OCI-LY1 (cell line): ENCODE measurements around the gene CDC42BPA.

Source experiments
- H2AFZ ChIP-seq: fragments of 200-600 bp; sonication (generic), shearing (Covaris generic); 2 replicates; pipeline ENCODE4 v1.6.0; 2014; ENCODE audit warnings: antibody characterized with exemption, mild to moderate bottlenecking, low read length
- H3F3A ChIP-seq: fragments of 200-600 bp; sonication (generic), shearing (Covaris generic); 2 replicates; pipeline ENCODE4 v1.6.0; 2014; ENCODE audit warnings: mild to moderate bottlenecking, antibody characterized with exemption, low read length, moderate library complexity; ENCODE audit not compliant: insufficient read depth
- H3K27ac ChIP-seq: fragments of 200-600 bp; sonication (generic); 2 replicates; pipeline ENCODE4 v1.5.1; 2014; ENCODE audit warnings: low read length, mixed run types, mild to moderate bottlenecking, low read depth; ENCODE audit not compliant: poor library complexity, severe bottlenecking
- H3K27me3 ChIP-seq: fragments of 200-600 bp; sonication (generic); 2 replicates; pipeline ENCODE4 v1.6.0; 2014; ENCODE audit warnings: antibody characterized with exemption, mild to moderate bottlenecking, low read length, moderate library complexity; ENCODE audit not compliant: insufficient read depth
- H3K36me3 ChIP-seq: fragments of 200-600 bp; sonication (generic); 2 replicates; pipeline ENCODE4 v1.6.1; 2014; ENCODE audit warnings: mild to moderate bottlenecking, antibody characterized with exemption, low read length, moderate library complexity, mixed read lengths; ENCODE audit not compliant: insufficient read depth
- H3K4me1 ChIP-seq: fragments of 200-600 bp; sonication (generic); 2 replicates; pipeline ENCODE4 v1.5.1; 2014; ENCODE audit warnings: mild to moderate bottlenecking, low read length, moderate library complexity; ENCODE audit not compliant: insufficient read depth, severe bottlenecking
- H3K4me2 ChIP-seq: fragments of 200-600 bp; sonication (generic), shearing (Covaris generic); 2 replicates; pipeline ENCODE4 v1.6.1; 2014; ENCODE audit warnings: low read length
- H3K4me3 ChIP-seq: fragments of 200-600 bp; sonication (generic); 2 replicates; pipeline ENCODE4 v1.5.1; 2014; ENCODE audit warnings: low read length, low read depth, mild to moderate bottlenecking, mixed read lengths; ENCODE audit not compliant: poor library complexity, severe bottlenecking
- H3K79me2 ChIP-seq: fragments of 200-600 bp; shearing (Covaris generic); 2 replicates; pipeline ENCODE4 v1.6.1; 2016; ENCODE audit warnings: mixed run types, low read length, mixed read lengths; ENCODE audit not compliant: insufficient read depth
- H3K9ac ChIP-seq: fragments of 200-600 bp; sonication (generic), shearing (Covaris generic); 2 replicates; pipeline ENCODE4 v1.6.1; 2014; ENCODE audit warnings: mild to moderate bottlenecking, low read length, mixed read lengths
- H3K9me2 ChIP-seq: fragments of 200-600 bp; sonication (generic), shearing (Covaris generic); 2 replicates; pipeline ENCODE4 v1.6.1; 2014; ENCODE audit warnings: low read depth, mild to moderate bottlenecking, low read length, mixed read lengths
- H3K9me3 ChIP-seq: fragments of 200-600 bp; shearing (Covaris generic); 2 replicates; pipeline ENCODE4 v1.6.1; 2014; ENCODE audit warnings: low read length, mixed read lengths
- H4K20me1 ChIP-seq: fragments of 200-600 bp; sonication (generic), shearing (Covaris generic); 2 replicates; pipeline ENCODE4 v1.6.0; 2016; ENCODE audit warnings: mild to moderate bottlenecking, low read length; ENCODE audit not compliant: insufficient read depth
- EZH2 ChIP-seq: fragments of 200-600 bp; sonication (generic), shearing (Covaris generic); IDR thresholded peaks from 2 replicates; pipeline ENCODE4 v1.8.0; 2017; ENCODE audit warnings: borderline replicate concordance, mixed run types, mild to moderate bottlenecking, antibody characterized with exemption, low read length, moderate library complexity, mixed read lengths
- TF ChIP-seq, protein P1 (sequence below): fragments of 200-600 bp; sonication (generic), shearing (Covaris generic); IDR thresholded peaks from 2 replicates; pipeline ENCODE4 v1.5.1; 2017; ENCODE audit warnings: mild to moderate bottlenecking, antibody characterized with exemption, low read length, moderate library complexity, mixed read lengths

The CDC42BPA gene

DNA sequence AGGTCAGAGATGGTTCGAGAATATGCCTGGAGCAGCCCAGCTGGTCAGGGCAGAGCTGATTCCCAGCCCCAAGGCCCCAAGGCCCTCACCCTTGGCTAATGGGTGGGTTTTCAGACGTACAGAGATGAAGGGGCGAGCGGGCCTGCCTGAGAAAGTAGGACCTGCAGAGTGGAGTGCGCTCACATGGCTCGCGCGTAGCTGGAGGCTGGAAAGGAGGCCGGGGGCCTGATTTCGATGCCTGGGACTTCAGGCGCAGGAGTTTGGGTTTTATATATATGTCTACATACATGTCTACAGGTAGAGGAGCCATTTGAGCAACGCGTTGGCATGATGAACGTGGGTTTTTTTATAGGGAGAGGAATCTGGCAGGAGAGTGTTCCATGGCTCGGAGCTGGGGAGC lies 369.3 kb downstream of the CDC42BPA start:
- H3F3A ChIP-seq, result no peaks in the 10 kb centered on the region
- H4K20me1 ChIP-seq, result no peaks in the 10 kb centered on the region
- no peaks in the 10 kb centered on the region for H3K9me3 ChIP-seq
- no peak overlapping the region for H3K9ac ChIP-seq
- H3K79me2 ChIP-seq, result no peaks in the 10 kb centered on the region
- no peaks in the 10 kb centered on the region for H3K27me3 ChIP-seq
- H3K4me3 ChIP-seq, result no peak overlapping the region
- no peaks in the 10 kb centered on the region for H3K36me3 ChIP-seq
- H3K9me2 ChIP-seq, result no peaks in the 10 kb centered on the region
- H2AFZ ChIP-seq, result no peak overlapping the region
- no peak overlapping the region for H3K4me2 ChIP-seq
- peaks cover 15% of the 10 kb centered on the region for H3K4me1 ChIP-seq
- H3K27ac ChIP-seq, result no peak overlapping the region
- TF ChIP-seq EZH2, result no peak
- TF ChIP-seq, protein P1, sequence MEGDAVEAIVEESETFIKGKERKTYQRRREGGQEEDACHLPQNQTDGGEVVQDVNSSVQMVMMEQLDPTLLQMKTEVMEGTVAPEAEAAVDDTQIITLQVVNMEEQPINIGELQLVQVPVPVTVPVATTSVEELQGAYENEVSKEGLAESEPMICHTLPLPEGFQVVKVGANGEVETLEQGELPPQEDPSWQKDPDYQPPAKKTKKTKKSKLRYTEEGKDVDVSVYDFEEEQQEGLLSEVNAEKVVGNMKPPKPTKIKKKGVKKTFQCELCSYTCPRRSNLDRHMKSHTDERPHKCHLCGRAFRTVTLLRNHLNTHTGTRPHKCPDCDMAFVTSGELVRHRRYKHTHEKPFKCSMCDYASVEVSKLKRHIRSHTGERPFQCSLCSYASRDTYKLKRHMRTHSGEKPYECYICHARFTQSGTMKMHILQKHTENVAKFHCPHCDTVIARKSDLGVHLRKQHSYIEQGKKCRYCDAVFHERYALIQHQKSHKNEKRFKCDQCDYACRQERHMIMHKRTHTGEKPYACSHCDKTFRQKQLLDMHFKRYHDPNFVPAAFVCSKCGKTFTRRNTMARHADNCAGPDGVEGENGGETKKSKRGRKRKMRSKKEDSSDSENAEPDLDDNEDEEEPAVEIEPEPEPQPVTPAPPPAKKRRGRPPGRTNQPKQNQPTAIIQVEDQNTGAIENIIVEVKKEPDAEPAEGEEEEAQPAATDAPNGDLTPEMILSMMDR, result no peak

DNA sequence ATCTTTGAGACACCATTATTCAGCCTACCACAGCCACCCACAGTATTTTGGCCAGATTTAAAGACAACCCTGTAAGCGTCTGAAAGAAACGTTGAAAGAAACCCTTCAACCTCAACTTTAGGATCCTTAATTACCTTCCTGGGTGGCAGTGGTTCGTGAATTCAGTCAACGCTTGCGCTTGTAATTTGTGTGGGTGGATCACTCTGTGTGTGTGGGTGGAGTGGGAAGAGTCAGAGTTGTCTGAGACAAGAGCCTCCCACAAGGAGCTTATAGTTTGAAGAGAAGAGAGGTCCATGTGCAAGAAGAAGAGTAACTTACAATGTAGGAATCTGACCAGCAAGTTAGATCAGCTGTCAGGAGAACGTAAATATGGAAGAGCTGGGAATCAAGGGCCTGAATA lies 369.8 kb downstream of the CDC42BPA start:
- no peaks in the 10 kb centered on the region for H4K20me1 ChIP-seq
- H3K4me1 ChIP-seq, result peaks cover 15% of the 10 kb centered on the region
- H3K4me2 ChIP-seq, result no peak overlapping the region

DNA sequence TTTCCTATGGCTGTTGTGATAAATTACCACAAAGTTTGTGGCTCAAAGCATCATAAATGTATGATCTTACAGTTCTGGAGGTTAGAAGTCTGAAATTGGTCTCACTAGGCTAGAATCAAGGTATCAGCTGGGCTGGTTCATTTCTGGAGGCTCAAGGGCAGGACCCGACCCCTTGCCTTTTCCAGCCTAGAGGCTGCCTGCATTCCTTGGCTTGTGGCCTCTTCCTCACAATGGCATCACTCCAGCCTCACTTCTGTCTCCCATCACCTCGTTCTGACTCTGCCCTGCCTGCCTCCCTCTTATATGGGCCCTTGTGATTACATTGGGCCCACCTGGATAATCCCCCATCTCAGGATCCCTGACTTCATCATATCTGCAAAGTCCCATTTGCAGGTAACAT lies 370.2 kb downstream of the CDC42BPA start:
- H3K79me2 ChIP-seq, result no peaks in the 10 kb centered on the region

More for the DNA sequence above, 369.8 kb downstream of the CDC42BPA start:
- Histone ChIP-seq H3K9me2 (no peaks in the 10 kb centered on the region), H3F3A (no peaks in the 10 kb centered on the region), H2AFZ (no peak overlapping the region), H3K9ac (no peak overlapping the region), H3K4me3 (no peak overlapping the region), H3K79me2 (no peaks in the 10 kb centered on the region), H3K9me3 (no peaks in the 10 kb centered on the region), H3K27ac (no peak overlapping the region), H3K27me3 (no peaks in the 10 kb centered on the region), H3K36me3 (no peaks in the 10 kb centered on the region)
- TF ChIP-seq, protein P1, result no peak
- TF ChIP-seq EZH2, result no peak

More for the DNA sequence above, 370.2 kb downstream of the CDC42BPA start:
- H3K9ac ChIP-seq, result no peak overlapping the region
- H3K27me3 ChIP-seq, result no peaks in the 10 kb centered on the region
- no peaks in the 10 kb centered on the region for H3K36me3 ChIP-seq
- no peaks in the 10 kb centered on the region for H4K20me1 ChIP-seq
- no peaks in the 10 kb centered on the region for H3F3A ChIP-seq
- H3K27ac ChIP-seq, result no peak overlapping the region
- TF ChIP-seq, protein P1, result no peak
- TF ChIP-seq EZH2, result no peak
- H2AFZ ChIP-seq, result no peak overlapping the region
- H3K9me2 ChIP-seq, result no peaks in the 10 kb centered on the region
- H3K4me3 ChIP-seq, result no peak overlapping the region
- H3K4me1 ChIP-seq, result peaks cover 15% of the 10 kb centered on the region
- H3K4me2 ChIP-seq, result no peak overlapping the region
- H3K9me3 ChIP-seq, result no peaks in the 10 kb centered on the region
